ENCODE measurements around the gene ABCA7. TPM values are rescaled to one million over a fixed set of nuclear protein-coding genes. Genes with fewer than 3 reads are reported as not detected.

The ABCA7 gene
- total and polyA plus RNA-seq, 2 of the 8 experiments (the other 6 are each of a cell fraction or from before 2014, with no cell fraction given), result 10.4 to 25.6 TPM

- CTCF ChIA-PET (ENCODE audit: partially characterized antibody), result interaction anchor here (1.0 to 1.3 kb wide), 2 partner anchors 21 to 31 kb away, joined by 3 read pairs; no protein-coding TSS in a partner anchor
- no peak overlapping the region for H2BK12ac ChIP-seq (ENCODE audit: low read depth, low read length)
- H4K20me1 ChIP-seq (replicated peaks in 1 of 2; ENCODE audit: control insufficient read depth in 1 of 2, insufficient read depth in 2 of 2, low read length in 2 of 2), result no peaks in the 10 kb centered on the region
- H3K79me1 ChIP-seq (ENCODE audit: low read depth, low read length), result no peaks in the 10 kb centered on the region
- WGBS, 2 experiments (ENCODE audit: extremely low coverage in 1 of 2, insufficient coverage in 1 of 2, insufficient read length in 1 of 2, insufficient replicate concordance in 2 of 2, low coverage in 1 of 2, low lambda C conversion rate in 2 of 2, missing lambda C conversion rate in 1 of 2), result 90% methylated on average over 6 of the region's 11 CpGs; no CpG with 5 or more reads in 1 of the 2 experiments
- H3K9ac ChIP-seq (replicated peaks in 1 of 4; ENCODE audit: extremely low read depth in 1 of 4, low read depth in 3 of 4, low read length in 3 of 4), result no peak overlapping the region
- H3K23ac ChIP-seq (ENCODE audit: insufficient read length), result no peak overlapping the region
- no peak overlapping the region for H3K4me3 ChIP-seq (ENCODE audit: extremely low read depth in 1 of 4, insufficient read depth in 2 of 4, low read depth in 3 of 4, low read length in 4 of 4)
- H2BK20ac ChIP-seq (ENCODE audit: low read length), result no peak overlapping the region
- FAIRE-seq (no peak), DNase-seq (ENCODE audit: low read depth in 1 of 2, low spot score in 2 of 2) (no peak)
- H2AFZ ChIP-seq (ENCODE audit: low read length), result no peak overlapping the region
- H3K14ac ChIP-seq (ENCODE audit: insufficient read length), result no peak overlapping the region
- peaks cover 3% of the 10 kb centered on the region; the same call in 1 of the 2 replicates for H3K23me2 ChIP-seq (ENCODE audit: low read depth, low read length)
- no peaks in the 10 kb centered on the region for H3K79me2 ChIP-seq (ENCODE audit: control insufficient read depth in 1 of 2, insufficient read depth in 2 of 2, low read length in 2 of 2)
- H3K27me3 ChIP-seq (replicated peaks in 1 of 4; ENCODE audit: control insufficient read depth in 3 of 4, extremely low read depth in 1 of 4, insufficient read depth in 3 of 4, low read length in 3 of 4), result no peaks in the 10 kb centered on the region
- no peaks in the 10 kb centered on the region for H3K4me1 ChIP-seq (replicated peaks in 1 of 4; ENCODE audit: control insufficient read depth in 3 of 4, insufficient read depth in 4 of 4, low read length in 3 of 4)
- H2BK5ac ChIP-seq (ENCODE audit: low read depth, low read length), result no peak overlapping the region
- H3K4me2 ChIP-seq (ENCODE audit: insufficient read depth in 1 of 2, low read depth in 2 of 2, low read length in 2 of 2), result no peak overlapping the region
- H3K4ac ChIP-seq (replicated peaks; ENCODE audit: insufficient read length, low read depth, low read length), result no peak overlapping the region
- no peak overlapping the region for H2BK15ac ChIP-seq (ENCODE audit: low read length)
- no peak overlapping the region for H4K91ac ChIP-seq (replicated peaks; ENCODE audit: insufficient read length, low read length)
- POLR2A ChIA-PET (ENCODE audit: partially characterized antibody), result interaction anchor here (0.7 to 16.4 kb wide), 3 partner anchors 8 to 31 kb away, joined by 3 to 509 read pairs (median 3); partner anchors contain the start of genes CNN2 and RNU6-2
- no peak overlapping the region for H2AK5ac ChIP-seq (ENCODE audit: low read depth, low read length)
- TF ChIP-seq TBP (IDR thresholded peaks at IDR 0.05; ENCODE audit: low read depth, low read length) (no peak), SUZ12 (IDR thresholded peaks at IDR 0.05; ENCODE audit: low read length) (no peak), GTF2F1 (IDR thresholded peaks at IDR 0.05; ENCODE audit: borderline replicate concordance, low read depth, low read length) (no peak), TCF12 (IDR thresholded peaks at IDR 0.05; ENCODE audit: low read depth, low read length) (no peak), RBBP5 (IDR thresholded peaks at IDR 0.05; ENCODE audit: borderline replicate concordance, low read depth, low read length) (no peak), EZH2 (IDR thresholded peaks at IDR 0.05; ENCODE audit: low read depth, low read length, severe bottlenecking) (no peak), POU5F1 (IDR thresholded peaks at IDR 0.05; ENCODE audit: low read depth, low read length) (no peak), RNF2 (IDR thresholded peaks at IDR 0.05; ENCODE audit: borderline replicate concordance, low read depth, low read length, missing control alignments, poor library complexity, severe bottlenecking) (no peak), BCL11A (IDR thresholded peaks at IDR 0.05; ENCODE audit: low read depth in 2 of 2, low read length in 2 of 2) (no peak), KDM5A (IDR thresholded peaks at IDR 0.05; ENCODE audit: low read length) (no peak), SP1 (IDR thresholded peaks at IDR 0.05; ENCODE audit: low read depth, low read length) (no peak)
- H2BK120ac ChIP-seq (replicated peaks; ENCODE audit: low read depth, low read length), result no peak overlapping the region
- H3K27ac ChIP-seq (ENCODE audit: low read depth, low read length), result no peak overlapping the region
- H4K8ac ChIP-seq (ENCODE audit: extremely low read depth, insufficient read depth, low read length), result no peak overlapping the region
- peaks cover 0 to 17% (median 2%) of the 10 kb centered on the region in 4 experiments; a peak in 1 of 8 replicates for H3K36me3 ChIP-seq (ENCODE audit: control insufficient read depth in 2 of 4, insufficient read depth in 4 of 4, low read length in 3 of 4)
- no peak overlapping the region for H3K18ac ChIP-seq (ENCODE audit: extremely low read depth, low read length)
- H3K9me3 ChIP-seq (ENCODE audit: insufficient read depth in 2 of 2, low read depth in 1 of 2, low read length in 1 of 2), result peaks cover 0 to 15% of the 10 kb centered on the region in 2 experiments; a peak in 2 of 4 replicates
- H3K56ac ChIP-seq (replicated peaks; ENCODE audit: insufficient read length, low read depth, low read length), result no peak overlapping the region
- H4K5ac ChIP-seq (ENCODE audit: insufficient read length, low read depth, low read length), result no peak overlapping the region
Observed at GRCh38 chr19:1049800-1050199, 9.9 kb downstream of the ABCA7 start.
